OCI-LY3 (cell line): ENCODE data around the gene EPHB3.
A peak's percentile ranks its signal among the peaks of the same experiment; 100 is the strongest.

Experiments used
- H2AFZ ChIP-seq: fragments of 200-600, 300-600 bp; shearing (Covaris generic); 2 replicates; pipeline ENCODE4 v1.6.0; 2014; ENCODE audit warnings: antibody characterized with exemption, low read depth, low read length
- H3K27ac ChIP-seq: fragments of 200-600, 300-600 bp; sonication (generic); 2 replicates; pipeline ENCODE4 v1.5.1; 2014; ENCODE audit warnings: mild to moderate bottlenecking, low read length, moderate library complexity, mixed read lengths
- H3K27me3 ChIP-seq: fragments of 200-600, 300-600 bp; sonication (generic); 2 replicates; pipeline ENCODE4 v1.6.1; 2014; ENCODE audit warnings: low read depth, low read length, mixed read lengths
- H3K36me3 ChIP-seq: fragments of 200-600, 300-600 bp; sonication (generic); replicated peaks from 2 replicates; pipeline ENCODE3; 2014; ENCODE audit warnings: low read depth, low read length, mixed read lengths
- H3K4me1 ChIP-seq: fragments of 300-600, 200-600 bp; sonication (generic); 2 replicates; pipeline ENCODE4 v1.6.1; 2014; ENCODE audit warnings: low read length, mixed read lengths
- H3K4me2 ChIP-seq: fragments of 200-600, 300-600 bp; sonication (generic); 2 replicates; pipeline ENCODE4 v1.6.1; 2014; ENCODE audit warnings: low read length, mixed read lengths
- H3K4me3 ChIP-seq: fragments of 300-600, 200-600 bp; sonication (generic); 2 replicates; pipeline ENCODE4 v1.5.1; 2014; ENCODE audit warnings: antibody characterized with exemption, mild to moderate bottlenecking, low read length, moderate library complexity
- H3K79me2 ChIP-seq: fragments of 300-600, 200-600 bp; shearing (Covaris generic); 2 replicates; pipeline ENCODE4 v1.6.1; 2014; ENCODE audit warnings: mild to moderate bottlenecking, low read length, mixed read lengths
- H3K9ac ChIP-seq: fragments of 300-600, 200-600 bp; shearing (Covaris generic); 2 replicates; pipeline ENCODE4 v1.6.0; 2014; ENCODE audit warnings: mild to moderate bottlenecking, low read length, moderate library complexity
- H3K9me3 ChIP-seq: fragments of 200-600, 300-600 bp; shearing (Covaris generic); 2 replicates; pipeline ENCODE4 v1.6.1; 2014; ENCODE audit warnings: low read length, mixed read lengths; ENCODE audit not compliant: insufficient read depth
- H4K20me1 ChIP-seq: fragments of 200-600, 300-600 bp; sonication (generic); 2 replicates; pipeline ENCODE4 v1.6.1; 2016; ENCODE audit warnings: low read length, mixed read lengths; ENCODE audit not compliant: insufficient read depth
- EZH2phosphoT487 ChIP-seq: fragments of 200-600 bp; shearing (Covaris generic); IDR thresholded peaks from 2 replicates; pipeline ENCODE4 v1.6.1; 2018; ENCODE audit warnings: antibody characterized with exemption, mixed run types, low read depth
- TF ChIP-seq, protein P1 (sequence below): fragments of 200-600, 300-600 bp; sonication (generic); IDR thresholded peaks from 2 replicates; pipeline ENCODE4 v1.5.1; 2014; ENCODE audit warnings: antibody characterized with exemption, low read length, low read depth

EPHB3 gene

DNA sequence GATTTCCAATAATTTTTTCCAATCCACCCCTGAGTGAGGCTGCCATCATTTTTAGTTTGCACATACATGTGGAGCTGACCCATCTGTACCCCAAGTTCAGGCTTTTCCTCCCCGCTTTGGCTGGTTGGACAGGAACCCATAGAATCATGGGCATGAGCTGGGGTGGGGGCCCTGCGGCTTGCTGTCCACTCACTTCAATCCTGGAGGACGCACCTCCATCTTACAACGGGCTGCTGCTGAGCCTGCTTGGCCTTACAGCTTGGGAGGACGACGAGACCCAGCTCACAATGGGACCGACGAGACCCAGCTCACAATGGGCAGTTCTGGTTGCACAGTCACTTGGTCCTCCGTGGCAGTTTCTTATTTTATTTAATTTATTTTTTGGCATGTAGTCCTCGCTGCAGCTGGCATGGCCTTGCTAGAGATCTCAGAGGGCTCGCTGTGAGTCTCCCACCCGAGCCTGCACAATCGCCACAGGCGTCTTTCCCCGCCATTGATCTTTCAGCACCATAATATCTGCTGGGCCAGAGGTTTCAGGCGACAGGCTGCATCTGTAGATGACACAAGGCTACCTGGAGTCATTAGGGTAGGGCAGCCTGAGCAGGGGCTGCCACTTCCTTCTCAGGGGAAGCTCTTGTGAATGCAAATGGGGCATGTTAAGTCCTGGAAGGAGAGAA lies 19.6 kb upstream of the EPHB3 start:
- no peak overlapping the region for H2AFZ ChIP-seq
- H4K20me1 ChIP-seq, result no peaks in the 10 kb centered on the region
- H3K27ac ChIP-seq, result no peak overlapping the region
- H3K79me2 ChIP-seq, result no peaks in the 10 kb centered on the region
- TF ChIP-seq EZH2phosphoT487, result no peak
- TF ChIP-seq, protein P1, sequence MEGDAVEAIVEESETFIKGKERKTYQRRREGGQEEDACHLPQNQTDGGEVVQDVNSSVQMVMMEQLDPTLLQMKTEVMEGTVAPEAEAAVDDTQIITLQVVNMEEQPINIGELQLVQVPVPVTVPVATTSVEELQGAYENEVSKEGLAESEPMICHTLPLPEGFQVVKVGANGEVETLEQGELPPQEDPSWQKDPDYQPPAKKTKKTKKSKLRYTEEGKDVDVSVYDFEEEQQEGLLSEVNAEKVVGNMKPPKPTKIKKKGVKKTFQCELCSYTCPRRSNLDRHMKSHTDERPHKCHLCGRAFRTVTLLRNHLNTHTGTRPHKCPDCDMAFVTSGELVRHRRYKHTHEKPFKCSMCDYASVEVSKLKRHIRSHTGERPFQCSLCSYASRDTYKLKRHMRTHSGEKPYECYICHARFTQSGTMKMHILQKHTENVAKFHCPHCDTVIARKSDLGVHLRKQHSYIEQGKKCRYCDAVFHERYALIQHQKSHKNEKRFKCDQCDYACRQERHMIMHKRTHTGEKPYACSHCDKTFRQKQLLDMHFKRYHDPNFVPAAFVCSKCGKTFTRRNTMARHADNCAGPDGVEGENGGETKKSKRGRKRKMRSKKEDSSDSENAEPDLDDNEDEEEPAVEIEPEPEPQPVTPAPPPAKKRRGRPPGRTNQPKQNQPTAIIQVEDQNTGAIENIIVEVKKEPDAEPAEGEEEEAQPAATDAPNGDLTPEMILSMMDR, result no peak
- H3K27me3 ChIP-seq, result peaks cover 31% of the 10 kb centered on the region
- no peak overlapping the region for H3K9ac ChIP-seq
- H3K36me3 ChIP-seq, result no peaks in the 10 kb centered on the region
- peaks cover 10% of the 10 kb centered on the region for H3K4me1 ChIP-seq
- no peaks in the 10 kb centered on the region for H3K9me3 ChIP-seq
- no peak overlapping the region for H3K4me2 ChIP-seq
- H3K4me3 ChIP-seq, result no peak overlapping the region

DNA sequence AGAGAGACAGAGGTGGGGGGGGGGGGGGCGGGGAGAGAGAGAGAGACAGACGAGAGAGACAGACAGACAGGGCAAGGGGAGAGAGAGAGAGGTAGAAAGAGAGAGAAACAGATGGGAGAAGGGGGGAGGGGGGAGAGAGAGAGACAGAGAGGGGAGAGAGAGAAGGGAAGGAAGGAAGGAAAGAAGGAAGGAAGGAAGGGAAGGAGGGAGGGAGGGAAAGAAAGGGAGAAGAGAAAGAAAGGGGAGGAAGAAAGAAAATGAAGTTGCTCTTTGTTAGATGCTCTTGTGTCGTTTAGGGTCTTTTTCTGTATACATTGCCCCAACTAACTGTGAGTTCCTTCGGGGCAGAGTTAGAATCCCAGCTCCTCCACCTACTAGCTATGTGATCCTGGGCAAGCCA lies 19.0 kb upstream of the EPHB3 start:
- Histone ChIP-seq H3K4me1 (peaks cover 10% of the 10 kb centered on the region), H3K79me2 (no peaks in the 10 kb centered on the region), H3K27me3 (peaks cover 28% of the 10 kb centered on the region), H3K36me3 (no peaks in the 10 kb centered on the region), H4K20me1 (no peaks in the 10 kb centered on the region), H3K27ac (no peak overlapping the region), H3K4me2 (no peak overlapping the region), H3K9ac (no peak overlapping the region), H3K9me3 (no peaks in the 10 kb centered on the region), H3K4me3 (no peak overlapping the region), H2AFZ (no peak overlapping the region)
- TF ChIP-seq EZH2phosphoT487, result no peak
- TF ChIP-seq, protein P1, result no peak

DNA sequence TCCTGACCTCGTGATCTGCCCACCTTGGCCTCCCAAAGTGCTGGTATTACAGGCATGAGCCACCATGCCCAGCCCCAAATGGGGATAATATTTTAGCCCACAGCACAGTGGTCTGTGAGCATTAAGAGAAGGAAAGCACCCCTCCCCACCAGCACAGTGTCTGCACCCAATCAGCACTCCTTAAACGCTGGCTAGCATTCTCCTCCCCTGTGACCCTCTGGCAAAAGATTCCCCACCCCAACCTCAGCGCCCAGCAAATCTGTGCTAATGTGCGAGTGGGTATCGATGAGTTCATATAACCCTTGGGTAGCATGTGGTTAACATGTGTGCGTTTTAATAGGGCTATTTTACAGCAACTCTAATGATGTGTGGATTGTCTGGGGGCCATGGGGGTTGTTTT lies 18.3 kb upstream of the EPHB3 start:
- Histone ChIP-seq H3K4me1 (peaks cover 10% of the 10 kb centered on the region), H3K27me3 (peaks cover 22% of the 10 kb centered on the region), H2AFZ (no peak overlapping the region), H3K79me2 (no peaks in the 10 kb centered on the region), H4K20me1 (no peaks in the 10 kb centered on the region), H3K9me3 (no peaks in the 10 kb centered on the region), H3K36me3 (no peaks in the 10 kb centered on the region), H3K9ac (no peak overlapping the region), H3K4me3 (peak overlapping the region; percentile 63; the same call in 1 of the 2 replicates), H3K27ac (no peak overlapping the region), H3K4me2 (peak overlapping the region; percentile 80; the same call in 1 of the 2 replicates)
- TF ChIP-seq EZH2phosphoT487, result no peak
- TF ChIP-seq, protein P1, result no peak

DNA sequence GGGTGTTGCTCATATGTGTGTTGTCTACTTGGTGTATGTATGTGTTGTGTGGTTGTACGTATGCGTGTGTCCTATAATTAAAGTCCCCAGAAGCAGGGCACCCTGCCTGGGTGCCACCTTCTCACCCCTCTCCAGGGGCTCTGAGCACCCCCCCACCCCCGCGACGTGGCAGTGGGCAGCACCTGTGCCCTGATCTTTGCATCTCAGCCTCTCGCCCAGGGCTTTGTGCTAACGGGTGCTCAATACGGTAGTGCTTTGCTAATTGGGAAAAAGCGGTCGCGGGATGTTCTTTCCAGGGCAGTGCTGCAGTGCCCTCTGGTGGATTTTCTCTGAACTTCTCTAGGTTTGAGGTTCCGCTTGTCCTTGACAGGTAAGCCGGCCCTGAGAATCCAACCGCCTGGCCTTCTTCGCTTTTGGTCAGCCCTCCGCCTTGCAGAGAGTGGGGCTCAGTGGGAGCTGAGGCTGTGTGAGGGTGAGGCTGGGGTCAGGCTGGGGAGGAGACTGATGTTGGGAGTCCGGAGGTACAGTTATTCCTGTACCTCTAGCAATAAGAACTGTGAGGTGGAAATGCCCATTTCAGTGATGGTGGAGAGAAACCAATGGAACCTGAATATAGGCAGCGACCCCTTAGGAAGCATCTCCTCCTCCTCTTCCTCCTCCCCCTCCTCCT lies 17.6 kb upstream of the EPHB3 start:
- Histone ChIP-seq H3K36me3 (no peaks in the 10 kb centered on the region), H3K4me1 (peaks cover 10% of the 10 kb centered on the region), H3K4me2 (peak overlapping the region; percentile 80), H3K27me3 (peaks cover 15% of the 10 kb centered on the region), H4K20me1 (no peaks in the 10 kb centered on the region), H3K79me2 (no peaks in the 10 kb centered on the region), H3K27ac (no peak overlapping the region), H3K9ac (peak overlapping the region; percentile 14; the same call in 1 of the 2 replicates), H3K9me3 (no peaks in the 10 kb centered on the region), H3K4me3 (peak overlapping the region; percentile 63), H2AFZ (peak overlapping the region; percentile 95)
- TF ChIP-seq, protein P1, result peak; percentile 79
- no peak for TF ChIP-seq EZH2phosphoT487
